Measurements from ENCODE around the gene PDE4D.

DNA sequence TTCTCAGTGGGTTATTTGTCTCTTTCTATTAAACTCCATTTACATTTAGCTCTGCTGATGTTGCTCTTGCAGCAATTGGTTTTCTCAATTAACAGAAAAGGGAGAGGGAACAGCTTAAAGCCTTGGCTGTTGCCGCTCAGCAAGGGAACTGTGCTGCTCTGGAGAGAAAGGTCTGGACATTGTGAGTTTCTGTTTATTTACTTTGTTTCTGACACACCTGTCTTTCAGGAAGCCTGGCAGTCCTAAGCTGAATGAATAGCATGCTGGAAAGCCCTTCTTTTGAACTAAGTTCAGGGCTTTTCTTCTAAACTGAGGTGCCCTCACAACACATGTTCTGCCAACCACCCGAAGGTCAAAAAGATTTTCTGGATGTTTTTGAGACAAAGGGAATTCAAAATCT, 491.9 kb downstream of the PDE4D start:
- no peak for TF ChIP-seq TCF7 (CRISPR knock-in tag; IDR thresholded peaks at IDR 0.05; ENCODE audit: low read depth)
- TF ChIP-seq, protein P1, sequence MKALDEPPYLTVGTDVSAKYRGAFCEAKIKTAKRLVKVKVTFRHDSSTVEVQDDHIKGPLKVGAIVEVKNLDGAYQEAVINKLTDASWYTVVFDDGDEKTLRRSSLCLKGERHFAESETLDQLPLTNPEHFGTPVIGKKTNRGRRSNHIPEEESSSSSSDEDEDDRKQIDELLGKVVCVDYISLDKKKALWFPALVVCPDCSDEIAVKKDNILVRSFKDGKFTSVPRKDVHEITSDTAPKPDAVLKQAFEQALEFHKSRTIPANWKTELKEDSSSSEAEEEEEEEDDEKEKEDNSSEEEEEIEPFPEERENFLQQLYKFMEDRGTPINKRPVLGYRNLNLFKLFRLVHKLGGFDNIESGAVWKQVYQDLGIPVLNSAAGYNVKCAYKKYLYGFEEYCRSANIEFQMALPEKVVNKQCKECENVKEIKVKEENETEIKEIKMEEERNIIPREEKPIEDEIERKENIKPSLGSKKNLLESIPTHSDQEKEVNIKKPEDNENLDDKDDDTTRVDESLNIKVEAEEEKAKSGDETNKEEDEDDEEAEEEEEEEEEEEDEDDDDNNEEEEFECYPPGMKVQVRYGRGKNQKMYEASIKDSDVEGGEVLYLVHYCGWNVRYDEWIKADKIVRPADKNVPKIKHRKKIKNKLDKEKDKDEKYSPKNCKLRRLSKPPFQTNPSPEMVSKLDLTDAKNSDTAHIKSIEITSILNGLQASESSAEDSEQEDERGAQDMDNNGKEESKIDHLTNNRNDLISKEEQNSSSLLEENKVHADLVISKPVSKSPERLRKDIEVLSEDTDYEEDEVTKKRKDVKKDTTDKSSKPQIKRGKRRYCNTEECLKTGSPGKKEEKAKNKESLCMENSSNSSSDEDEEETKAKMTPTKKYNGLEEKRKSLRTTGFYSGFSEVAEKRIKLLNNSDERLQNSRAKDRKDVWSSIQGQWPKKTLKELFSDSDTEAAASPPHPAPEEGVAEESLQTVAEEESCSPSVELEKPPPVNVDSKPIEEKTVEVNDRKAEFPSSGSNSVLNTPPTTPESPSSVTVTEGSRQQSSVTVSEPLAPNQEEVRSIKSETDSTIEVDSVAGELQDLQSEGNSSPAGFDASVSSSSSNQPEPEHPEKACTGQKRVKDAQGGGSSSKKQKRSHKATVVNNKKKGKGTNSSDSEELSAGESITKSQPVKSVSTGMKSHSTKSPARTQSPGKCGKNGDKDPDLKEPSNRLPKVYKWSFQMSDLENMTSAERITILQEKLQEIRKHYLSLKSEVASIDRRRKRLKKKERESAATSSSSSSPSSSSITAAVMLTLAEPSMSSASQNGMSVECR (CRISPR knock-in tag; IDR thresholded peaks at IDR 0.05; ENCODE audit: borderline replicate concordance) = no peak
- TF ChIP-seq, protein P2, sequence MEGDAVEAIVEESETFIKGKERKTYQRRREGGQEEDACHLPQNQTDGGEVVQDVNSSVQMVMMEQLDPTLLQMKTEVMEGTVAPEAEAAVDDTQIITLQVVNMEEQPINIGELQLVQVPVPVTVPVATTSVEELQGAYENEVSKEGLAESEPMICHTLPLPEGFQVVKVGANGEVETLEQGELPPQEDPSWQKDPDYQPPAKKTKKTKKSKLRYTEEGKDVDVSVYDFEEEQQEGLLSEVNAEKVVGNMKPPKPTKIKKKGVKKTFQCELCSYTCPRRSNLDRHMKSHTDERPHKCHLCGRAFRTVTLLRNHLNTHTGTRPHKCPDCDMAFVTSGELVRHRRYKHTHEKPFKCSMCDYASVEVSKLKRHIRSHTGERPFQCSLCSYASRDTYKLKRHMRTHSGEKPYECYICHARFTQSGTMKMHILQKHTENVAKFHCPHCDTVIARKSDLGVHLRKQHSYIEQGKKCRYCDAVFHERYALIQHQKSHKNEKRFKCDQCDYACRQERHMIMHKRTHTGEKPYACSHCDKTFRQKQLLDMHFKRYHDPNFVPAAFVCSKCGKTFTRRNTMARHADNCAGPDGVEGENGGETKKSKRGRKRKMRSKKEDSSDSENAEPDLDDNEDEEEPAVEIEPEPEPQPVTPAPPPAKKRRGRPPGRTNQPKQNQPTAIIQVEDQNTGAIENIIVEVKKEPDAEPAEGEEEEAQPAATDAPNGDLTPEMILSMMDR (IDR thresholded peaks at IDR 0.05) = no peak
- no peak for TF ChIP-seq SP1 (CRISPR knock-in tag; conservative IDR thresholded peaks at IDR 0.05)
